GM20000 (cell line): ENCODE data around the gene TMEM128.
A peak's percentile ranks its signal among the peaks of the same experiment; 100 is the strongest.

Experiments used
- DNase-seq: peaks from one replicate; pipeline ENCODE4 v3.0.0; 2012; ENCODE audit warnings: low spot score
- CTCF ChIP-seq: IDR thresholded peaks from 2 replicates; pipeline ENCODE4 v1.5.1; 2012; ENCODE audit warnings: mild to moderate bottlenecking, control low read depth; ENCODE audit errors: extremely low read depth, missing control alignments

Gene TMEM128, protein sequence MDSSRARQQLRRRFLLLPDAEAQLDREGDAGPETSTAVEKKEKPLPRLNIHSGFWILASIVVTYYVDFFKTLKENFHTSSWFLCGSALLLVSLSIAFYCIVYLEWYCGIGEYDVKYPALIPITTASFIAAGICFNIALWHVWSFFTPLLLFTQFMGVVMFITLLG

DNA sequence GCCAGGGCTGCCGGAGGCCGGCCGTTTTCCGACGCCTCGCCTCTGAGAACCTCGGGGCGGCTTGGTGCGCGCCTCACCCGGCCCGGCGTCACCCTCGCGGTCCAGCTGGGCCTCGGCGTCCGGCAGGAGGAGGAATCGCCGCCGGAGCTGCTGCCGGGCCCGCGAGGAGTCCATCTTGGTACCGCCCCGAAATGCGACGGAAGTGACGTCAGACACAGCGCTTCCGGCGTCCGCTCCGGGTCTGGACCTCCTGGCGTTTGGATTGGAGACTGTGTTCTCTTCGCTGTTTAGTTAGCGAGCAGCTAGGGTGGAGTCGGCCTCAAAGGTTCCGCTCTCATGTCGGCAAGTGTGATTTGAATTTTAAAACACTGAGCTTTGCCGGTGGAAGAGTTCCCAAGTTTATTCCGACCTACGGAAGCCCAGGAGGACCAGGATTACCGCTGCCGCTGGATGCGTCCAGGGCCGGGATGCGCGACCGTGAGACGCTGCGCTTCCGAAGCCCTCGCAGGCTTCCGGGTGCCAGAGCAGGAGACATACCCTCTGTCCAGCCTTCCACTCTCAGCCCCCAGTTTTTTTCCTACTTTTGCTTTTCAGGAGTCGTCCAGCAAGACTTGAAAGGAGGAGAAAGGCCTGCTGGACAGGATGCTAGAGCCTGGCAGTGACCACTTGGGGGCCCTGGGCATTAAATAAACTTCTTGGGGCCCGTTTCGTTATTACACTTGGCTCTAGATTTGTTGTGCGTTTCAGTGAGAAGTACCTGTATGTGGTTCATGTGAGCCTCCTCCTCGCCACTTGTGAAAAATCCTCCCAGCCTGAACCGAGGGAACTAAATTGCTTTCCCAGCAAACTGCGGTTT, at the start of gene TMEM128:
Gene TMEM128 (minus strand): TSS at position 195 of the 856 bp plus-strand sequence. CDS start 21 bp downstream, at position 174.
- DNase-seq: peak; percentile 96
- no peak for TF ChIP-seq CTCF

DNA sequence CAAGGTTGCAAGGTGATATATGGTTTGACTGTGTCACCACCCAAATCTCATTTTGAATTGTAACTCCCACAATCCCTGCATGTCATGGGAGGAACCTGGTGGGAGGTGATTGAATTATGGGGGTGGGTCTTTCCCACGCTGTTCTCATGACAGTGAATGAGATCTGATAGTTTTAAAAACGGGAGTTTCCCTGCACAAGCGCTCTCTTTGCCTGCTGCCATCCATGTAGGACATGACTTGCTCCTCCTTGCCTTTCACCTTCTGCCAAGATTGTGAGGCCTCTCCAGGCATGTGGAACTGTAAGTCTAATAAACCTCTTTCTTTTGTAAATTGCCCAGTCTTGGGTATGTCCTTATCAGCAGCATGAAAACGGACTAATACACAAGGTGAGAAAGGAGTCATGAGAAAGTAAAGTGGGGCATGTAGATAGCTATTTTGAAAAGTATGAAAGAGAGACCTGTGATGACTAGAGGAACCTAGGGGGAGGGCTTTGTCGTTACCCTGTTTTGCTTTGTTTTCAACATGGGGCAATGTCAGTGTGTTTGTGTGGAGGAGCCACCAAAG, 48.3 kb upstream of the TMEM128 start:
- DNase-seq: no peak
- no peak for TF ChIP-seq CTCF

DNA sequence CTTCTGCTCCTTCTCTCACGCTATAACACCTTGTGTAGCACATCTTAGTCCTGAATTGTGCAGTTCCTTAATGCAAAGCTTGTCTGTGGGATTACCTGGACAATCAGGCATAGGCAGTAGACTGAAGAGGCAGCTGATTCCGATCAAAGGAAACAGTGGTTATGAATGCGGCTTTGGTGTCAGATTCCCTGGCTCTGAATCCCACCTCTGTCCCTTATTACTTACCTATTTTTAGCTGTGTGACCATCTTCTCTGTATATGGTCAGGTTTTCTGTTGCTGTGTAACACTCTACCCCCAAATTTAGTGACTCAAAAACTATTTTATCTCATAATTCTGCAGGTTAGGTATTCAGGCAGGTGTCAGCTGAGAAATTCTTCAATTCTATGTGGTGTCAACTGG, 45.3 kb upstream of the TMEM128 start:
- DNase-seq: no peak

DNA sequence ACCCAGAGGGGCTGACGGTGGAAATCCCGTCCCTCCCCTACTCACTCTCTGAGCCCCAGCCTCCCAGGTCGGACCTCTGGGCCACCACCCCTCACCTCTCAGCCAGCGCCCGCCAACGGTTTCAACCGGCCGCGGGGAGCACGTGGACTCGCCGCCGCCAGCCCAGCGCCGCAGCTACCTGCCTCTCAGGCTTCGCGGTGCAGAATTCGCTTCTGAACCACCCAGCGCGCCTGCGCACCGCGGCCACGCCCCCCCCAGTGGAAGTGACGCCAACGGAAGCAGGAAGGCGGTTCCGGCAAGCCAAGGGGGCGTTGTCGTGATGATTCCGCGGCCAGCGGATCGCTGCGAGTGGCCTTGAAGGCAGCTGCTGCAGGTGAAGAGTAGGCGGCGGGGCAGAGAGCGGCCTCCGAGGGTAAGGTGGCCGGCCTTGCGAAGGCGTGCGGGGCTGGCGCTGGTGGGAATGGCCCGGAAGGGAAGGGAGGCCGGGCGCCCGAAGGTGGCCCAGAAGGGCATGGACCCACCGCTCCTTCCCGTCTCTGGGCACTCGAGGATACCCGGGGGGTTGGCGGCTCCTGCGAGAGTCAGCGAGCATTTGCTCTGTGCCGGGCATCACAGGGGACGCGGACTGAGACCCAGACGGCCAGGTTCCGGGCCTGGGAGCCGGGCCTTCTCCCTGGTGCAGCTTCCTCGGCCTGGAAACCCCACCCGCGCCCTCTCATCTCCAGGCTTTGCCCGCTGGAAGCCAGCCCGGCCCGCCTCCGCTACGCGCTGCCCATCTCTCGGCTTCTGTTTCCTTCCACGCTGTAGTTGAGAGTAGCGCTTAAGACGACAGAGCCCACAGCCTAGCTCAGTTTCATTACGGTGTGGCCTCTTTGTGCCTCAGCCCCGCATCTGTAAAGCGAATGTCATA, 42.2 kb upstream of the TMEM128 start, which contains the start of the genes LYAR and ZBTB49:
Gene LYAR (minus strand): TSS at position 214 of the 910 bp plus-strand sequence. CDS start 6,412 bp downstream, outside the sequence.
Gene ZBTB49 (plus strand): TSS at position 311 of the 910 bp plus-strand sequence. CDS start 9,695 bp downstream, outside the sequence.
- no peak for TF ChIP-seq CTCF
- DNase-seq: peak; percentile 96

More for the DNA sequence above, 45.3 kb upstream of the TMEM128 start:
- TF ChIP-seq CTCF: no peak

GRCh38 chr4:4289597-4289940, 41.5 kb upstream of the TMEM128 start:
- no peak for DNase-seq
- TF ChIP-seq CTCF: no peak

- no peak for DNase-seq
- no peak for TF ChIP-seq CTCF
These were observed 41.0 kb upstream of the TMEM128 start for GRCh38 chr4:4289055-4289454.
